Inferior parietal cortex (tissue), 1 donor: ENCODE data around the gene COMTD1.
A peak's percentile ranks its signal among the peaks of the same experiment; 100 is the strongest.
"Not testable (repeated sequence)": the region's sequence is repeated elsewhere in the genome, so short reads cannot be mapped to it uniquely, and the experiment has no call there.

ENCODE experiments used
- DNase-seq: peaks from one replicate; pipeline ENCODE4 v3.0.0-alpha.2; 2016; ENCODE audit errors: extremely low spot score

COMTD1 gene

DNA sequence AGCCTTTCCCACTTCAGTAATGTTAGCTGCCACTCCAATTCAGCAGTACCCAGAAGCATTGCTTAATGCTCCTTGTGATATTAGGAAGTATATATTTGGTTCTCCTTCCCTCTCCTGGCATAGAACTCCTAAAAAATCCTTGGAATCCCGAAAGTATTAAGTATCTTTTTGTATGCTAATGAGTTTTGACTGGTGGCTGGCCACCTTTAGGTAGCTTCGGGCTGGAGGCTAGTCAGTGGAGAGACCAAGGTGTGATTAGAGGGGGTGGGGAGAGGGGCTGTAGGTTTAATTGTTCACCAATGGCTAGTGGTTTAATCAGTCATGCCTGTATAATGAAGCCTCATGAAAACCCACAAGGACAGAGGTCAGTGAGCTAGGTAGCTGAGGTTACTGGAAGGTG lies 12.2 kb downstream of the COMTD1 start:
- DNase-seq = no peak

GRCh38 chr10:75221492-75221891 lies 14.3 kb downstream of the COMTD1 start:
- DNase-seq = not testable (repeated sequence)

DNA sequence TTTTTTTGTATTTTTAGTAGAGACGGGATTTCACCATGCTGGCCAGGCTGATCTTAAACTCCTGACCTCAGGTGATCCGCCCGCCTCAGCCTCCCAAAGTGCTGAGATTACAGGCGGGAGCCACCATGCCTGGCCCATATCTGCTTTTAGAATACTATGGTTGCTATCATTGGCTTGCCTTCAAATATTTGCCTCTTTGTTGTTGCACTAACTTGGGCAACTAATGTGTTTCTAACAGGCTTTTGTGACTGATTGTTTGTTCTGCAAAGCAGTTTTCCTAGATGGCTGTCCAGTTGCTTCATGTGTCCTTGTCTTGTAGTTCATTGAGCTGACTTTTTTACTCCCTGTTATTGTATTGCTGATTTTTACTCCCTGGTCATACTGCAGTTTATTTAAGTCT lies 15.5 kb downstream of the COMTD1 start:
- DNase-seq = no peak

DNA sequence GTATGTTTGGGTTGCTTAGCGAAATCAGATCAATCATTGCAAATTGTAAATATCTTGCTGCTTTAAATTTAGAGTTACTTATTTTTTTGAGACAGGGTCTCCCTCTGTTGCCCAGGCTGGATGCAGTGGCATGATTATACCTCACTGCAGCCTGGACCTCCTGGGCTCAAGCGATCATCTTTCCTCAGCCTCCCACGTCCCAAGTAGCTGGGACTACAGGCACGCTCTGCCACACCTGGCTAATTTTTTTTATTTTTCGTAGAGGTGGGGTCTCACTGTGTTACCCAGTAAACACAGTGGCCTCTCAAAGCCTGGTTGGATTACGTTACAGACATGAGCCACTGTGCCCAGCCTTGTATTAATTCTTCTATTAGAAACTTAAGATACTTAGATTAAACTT lies 23.4 kb downstream of the COMTD1 start:
- no peak for DNase-seq

GRCh38 chr10:75211007-75211691 lies 24.6 kb downstream of the COMTD1 start:
- no peak for DNase-seq

- DNase-seq = peak; percentile 78
Observed at GRCh38 chr10:75210282-75211006, 25.3 kb downstream of the COMTD1 start, which contains the start of gene VDAC2. TSS of gene VDAC2 (plus strand) at chr10:75210796. CDS start at chr10:75211159, 363 bp downstream.

GRCh38 chr10:75209921-75210281 lies 25.9 kb downstream of the COMTD1 start:
- peak; percentile 67 for DNase-seq

DNA sequence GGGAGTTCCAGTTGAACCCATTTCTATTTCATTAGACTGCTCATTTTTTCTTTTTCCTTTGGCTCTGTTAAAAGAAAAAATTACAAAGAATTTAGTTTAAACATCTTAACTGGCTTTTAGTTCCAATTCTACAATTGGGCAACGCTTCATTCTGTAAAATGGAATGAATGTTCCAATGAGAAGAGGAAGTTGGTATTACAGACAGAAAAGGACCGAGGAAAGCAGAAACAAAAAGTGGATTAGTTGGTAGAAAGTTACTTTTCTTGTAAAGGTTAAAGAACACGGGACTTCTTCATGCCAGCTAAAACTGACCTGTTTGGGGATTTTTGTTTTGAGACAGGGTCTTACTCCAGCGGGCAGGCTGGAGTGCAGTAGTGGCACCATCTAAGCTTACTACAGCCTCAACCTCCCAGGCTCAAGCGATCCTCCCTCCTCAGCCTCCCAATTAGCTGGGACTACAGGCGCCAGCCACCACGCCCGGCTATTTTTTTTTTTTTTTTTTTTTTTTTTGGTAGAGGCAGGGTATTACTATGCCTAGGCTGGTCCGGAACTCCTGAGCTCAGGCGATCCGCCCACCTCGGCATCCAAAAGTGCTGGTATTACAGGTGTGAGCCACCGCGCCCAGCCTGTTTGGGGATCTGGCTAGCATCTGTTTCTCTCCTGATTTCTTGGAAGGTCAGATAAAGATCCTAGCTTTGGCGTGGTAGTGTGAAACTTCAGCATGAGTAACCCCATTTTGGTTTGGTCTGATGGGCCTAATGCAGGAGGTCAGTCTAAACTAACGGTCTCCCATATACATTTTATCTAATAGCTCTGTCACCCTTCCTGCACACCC lies 26.5 kb downstream of the COMTD1 start:
- DNase-seq = no peak

- DNase-seq = no peak
Observed at GRCh38 chr10:75208181-75208580, 27.6 kb downstream of the COMTD1 start.

GRCh38 chr10:75207857-75208144 lies 28.0 kb downstream of the COMTD1 start:
- DNase-seq = no peak

DNA sequence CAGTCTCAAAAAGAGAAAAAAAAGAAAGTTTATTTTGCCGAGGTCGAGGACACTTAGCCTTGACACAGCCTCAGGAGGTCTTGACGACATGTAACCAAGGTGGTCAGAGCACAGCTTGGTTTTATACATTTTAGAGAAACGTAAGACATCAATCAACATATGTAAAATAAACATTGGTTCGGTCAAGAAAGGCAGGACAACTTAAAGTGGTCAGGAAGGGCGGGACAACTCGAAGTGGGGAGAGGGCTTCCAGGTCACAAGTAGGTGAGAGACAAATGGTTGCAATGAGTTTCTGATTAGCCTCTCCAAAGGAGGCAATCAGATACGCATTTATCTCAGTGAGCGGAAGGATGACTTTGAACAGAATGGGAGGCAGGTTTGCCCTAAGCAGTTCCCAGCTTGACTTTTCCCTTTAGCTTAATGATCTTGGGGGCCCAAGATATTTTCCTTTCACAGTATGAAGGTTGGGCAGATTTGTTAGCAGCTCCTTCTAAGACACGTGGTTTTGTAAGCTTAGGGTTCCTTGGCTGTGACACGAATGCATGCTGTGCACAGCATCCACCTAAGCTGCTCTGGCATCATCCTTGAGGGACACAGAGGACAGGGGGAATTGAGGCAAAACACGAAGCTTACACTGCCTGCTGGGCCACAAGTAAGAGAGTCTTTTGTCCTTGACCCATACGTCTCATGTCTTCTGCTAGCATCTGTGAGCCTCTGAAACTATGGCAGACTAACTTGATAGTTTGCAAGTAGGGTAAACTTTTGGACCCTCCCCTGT lies 28.5 kb downstream of the COMTD1 start:
- no peak for DNase-seq

GRCh38 chr10:75206638-75207037 lies 29.1 kb downstream of the COMTD1 start:
- DNase-seq = not testable (repeated sequence)

DNA sequence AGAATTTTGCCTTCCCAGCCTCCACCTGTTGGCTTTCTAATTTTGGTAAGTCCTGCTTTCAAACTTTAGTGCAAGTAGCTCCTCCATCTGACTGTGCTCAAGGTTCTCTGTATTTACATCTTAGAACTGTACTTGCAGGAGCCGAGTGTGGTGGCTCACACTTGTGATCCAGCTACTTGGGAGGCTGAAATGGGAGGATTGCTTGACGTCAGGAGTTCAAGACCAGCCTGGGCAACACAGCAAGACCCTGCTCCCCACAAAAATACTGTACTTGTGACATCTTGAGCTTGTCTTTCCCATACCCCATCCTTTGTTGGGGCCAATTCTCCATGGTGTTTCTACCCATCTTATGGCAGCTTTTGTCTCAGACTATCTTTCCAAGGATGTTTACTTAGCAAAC lies 29.8 kb downstream of the COMTD1 start:
- no peak for DNase-seq

GRCh38 chr10:75203724-75204123 lies 32.0 kb downstream of the COMTD1 start:
- no peak for DNase-seq

DNA sequence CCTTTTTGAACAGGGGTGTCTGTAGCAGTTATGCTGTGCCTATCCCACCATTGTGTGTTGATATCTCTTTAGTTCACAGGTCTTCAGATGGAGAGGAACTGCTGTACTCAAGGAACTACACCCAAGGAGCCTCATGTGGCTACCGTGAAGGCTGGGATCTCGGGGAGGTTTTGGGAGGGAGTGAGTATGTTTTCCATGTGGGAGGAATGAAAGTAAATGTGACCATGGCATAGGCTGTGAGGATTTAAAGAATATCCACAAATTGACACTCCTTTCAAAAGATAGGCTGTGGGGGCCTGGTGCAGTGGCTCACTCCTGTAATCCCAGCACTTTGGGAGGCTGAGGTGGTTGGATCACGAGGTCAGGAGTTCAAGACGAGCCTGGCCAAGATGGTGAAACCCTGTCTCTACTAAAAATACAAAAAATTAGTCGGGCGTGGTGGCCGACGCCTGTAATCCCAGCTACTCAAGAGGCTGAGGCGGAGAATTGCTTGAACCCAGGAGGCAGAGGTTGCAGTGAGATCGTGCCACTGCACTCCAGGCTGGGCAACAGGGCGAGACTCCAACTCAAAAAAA lies 32.6 kb downstream of the COMTD1 start:
- not testable (repeated sequence) for DNase-seq

DNA sequence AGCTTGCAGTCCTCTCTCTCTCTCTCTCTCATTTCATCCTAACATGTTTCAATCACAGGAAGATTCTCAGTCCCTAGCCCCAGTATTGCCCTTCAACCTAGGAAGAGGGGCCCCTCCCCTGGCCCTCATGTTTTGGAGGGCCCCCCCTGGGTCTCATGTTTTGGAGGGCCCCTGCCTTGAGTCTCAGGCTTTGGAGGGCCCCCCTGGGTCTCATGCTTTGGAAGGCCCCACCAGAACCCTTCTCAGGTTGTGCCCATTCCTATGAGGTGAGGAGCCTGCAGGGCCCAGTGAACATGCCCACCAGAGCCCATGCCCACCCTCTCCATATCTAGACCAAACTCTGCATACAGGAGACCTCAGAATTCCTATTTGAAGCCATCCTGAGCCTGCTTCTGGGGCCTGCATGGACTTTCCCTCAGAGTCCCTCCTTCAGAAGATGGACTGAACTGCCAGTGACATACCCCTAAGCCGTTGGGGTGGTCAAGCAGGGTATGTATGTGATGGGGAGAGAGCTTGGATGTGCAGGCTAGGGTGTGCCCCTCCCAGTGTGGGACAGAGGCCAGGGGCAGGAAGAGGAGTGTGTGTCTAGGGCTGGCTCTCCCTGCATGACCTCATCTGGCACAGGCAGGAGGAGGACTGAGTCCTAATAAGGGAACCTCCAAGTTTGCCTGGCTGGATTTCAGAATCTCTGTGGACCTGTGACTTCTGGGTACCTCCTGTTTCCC lies 33.3 kb downstream of the COMTD1 start:
- no peak for DNase-seq

GRCh38 chr10:75201793-75202307 lies 33.9 kb downstream of the COMTD1 start:
- no peak for DNase-seq

- DNase-seq = not testable (repeated sequence)
Observed at GRCh38 chr10:75199949-75200348, 35.8 kb downstream of the COMTD1 start.

DNA sequence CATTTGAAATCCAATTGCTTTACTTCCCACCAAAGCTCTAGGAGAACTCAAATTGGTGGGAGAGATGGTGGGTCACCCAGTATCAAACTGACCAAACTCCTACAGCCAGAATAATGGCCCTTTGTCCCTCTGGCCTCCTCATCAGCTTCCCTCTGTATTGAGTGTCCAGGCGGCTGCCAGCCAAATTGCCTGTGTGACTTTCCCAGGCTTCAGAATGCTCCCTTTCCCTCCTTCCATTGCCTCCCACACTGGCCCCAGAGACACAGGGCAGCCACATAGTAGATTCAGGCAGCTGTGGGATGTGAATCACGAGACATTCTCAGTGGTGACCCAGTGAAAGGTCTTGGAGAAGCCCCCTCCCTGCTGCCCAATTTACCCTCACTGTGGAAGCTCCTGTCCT lies 37.9 kb downstream of the COMTD1 start:
- no peak for DNase-seq

GRCh38 chr10:75197066-75197465 lies 38.7 kb downstream of the COMTD1 start:
- DNase-seq = no peak
